Rectal smooth muscle tissue (tissue), 1 donor: Measurements from ENCODE around the gene NPW.

Experiments
- H3K27ac ChIP-seq: one replicate; pipeline ENCODE4 v1.7.0; 2013; ENCODE audit warnings: low read depth, low read length, inconsistent platforms
- H3K27me3 ChIP-seq: one replicate; pipeline ENCODE4 v1.7.0; 2013; ENCODE audit warnings: low read length; ENCODE audit not compliant: control insufficient read depth, insufficient read depth
- H3K36me3 ChIP-seq: one replicate; pipeline ENCODE4 v1.7.0; 2013; ENCODE audit warnings: low read length; ENCODE audit not compliant: control insufficient read depth, insufficient read depth
- H3K4me1 ChIP-seq: one replicate; pipeline ENCODE4 v1.7.0; 2013; ENCODE audit warnings: low read length; ENCODE audit not compliant: control insufficient read depth, insufficient read depth
- H3K4me3 ChIP-seq: one replicate; pipeline ENCODE4 v1.7.0; 2013; ENCODE audit warnings: low read length
- H3K9ac ChIP-seq: one replicate; pipeline ENCODE4 v1.7.0; 2013; ENCODE audit warnings: low read length

NPW gene

DNA sequence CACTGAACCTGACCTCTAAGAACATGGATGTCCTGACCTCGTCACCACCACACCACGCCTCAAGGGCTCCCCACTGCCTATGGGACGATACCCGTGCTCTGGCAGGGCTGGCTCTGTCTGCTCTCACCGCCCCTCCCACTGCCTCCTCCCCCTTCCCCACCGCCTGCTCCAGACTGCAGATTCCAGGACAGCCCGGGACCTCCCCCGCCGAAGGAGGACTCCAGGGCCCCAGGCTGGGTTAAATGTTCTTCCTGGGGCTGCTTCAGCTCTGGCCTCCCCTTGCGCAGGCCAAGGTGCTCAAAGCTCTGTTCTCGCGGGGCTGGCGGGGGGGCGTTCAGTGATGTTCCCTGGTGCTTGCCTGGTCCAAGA lies 3.1 kb downstream of the NPW start:
- Histone ChIP-seq H3K9ac (no peak overlapping the region), H3K27ac (no peak overlapping the region), H3K27me3 (peaks cover 22% of the 10 kb centered on the region), H3K4me3 (peak overlapping the region; percentile 23), H3K36me3 (no peaks in the 10 kb centered on the region), H3K4me1 (peaks cover 9% of the 10 kb centered on the region)

DNA sequence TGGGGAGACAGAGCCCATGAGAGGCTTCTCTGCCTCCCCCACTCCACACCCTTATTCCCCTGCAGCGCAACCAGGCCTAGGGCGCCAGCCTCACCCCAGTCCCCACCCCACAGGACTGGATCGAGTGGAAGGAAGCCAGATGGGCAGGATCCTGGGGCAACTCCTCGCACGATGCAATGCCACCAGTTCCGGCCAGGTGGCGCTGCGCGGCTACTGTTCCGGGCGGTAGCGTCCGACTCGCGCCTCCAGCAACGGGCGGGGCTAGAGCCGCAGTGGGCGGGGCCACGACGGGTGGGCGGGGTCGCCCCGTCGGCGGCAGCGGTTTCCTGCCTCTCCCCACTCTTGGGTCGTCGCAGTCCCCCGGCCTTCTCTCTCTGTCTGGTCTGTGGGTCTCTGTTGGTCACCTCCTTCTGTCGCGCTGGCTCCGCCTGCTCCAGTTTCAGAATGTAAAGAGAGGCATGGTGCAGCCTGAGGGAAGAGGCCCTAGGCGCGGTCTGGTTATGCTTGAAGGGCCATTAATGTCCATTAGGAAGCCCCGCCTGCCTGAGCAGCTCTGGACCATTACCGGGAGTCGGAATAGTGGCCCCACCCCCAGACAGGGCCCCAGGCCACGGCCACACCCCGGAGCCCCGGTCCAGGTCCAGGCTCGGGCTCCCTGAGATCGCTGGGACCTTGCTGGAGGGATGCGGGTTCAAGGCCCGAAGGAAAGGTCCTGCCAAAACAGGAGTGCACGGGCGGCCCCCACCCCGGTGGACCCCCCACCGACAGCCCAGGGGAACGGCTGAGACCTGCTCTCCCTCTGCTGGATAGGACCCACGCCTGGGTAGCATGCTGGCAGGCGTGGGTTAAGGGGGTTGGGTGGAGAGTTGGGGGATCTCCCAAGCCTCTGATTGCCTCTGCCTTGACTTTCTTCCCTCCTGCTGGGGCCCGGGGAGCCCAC lies 3.8 kb downstream of the NPW start:
- peaks cover 10% of the 10 kb centered on the region for H3K4me1 ChIP-seq
- H3K4me3 ChIP-seq: peak overlapping the region; percentile 44
- H3K36me3 ChIP-seq: no peaks in the 10 kb centered on the region
- H3K27ac ChIP-seq: peak overlapping the region; percentile 38
- peaks cover 22% of the 10 kb centered on the region for H3K27me3 ChIP-seq
- no peak overlapping the region for H3K9ac ChIP-seq

DNA sequence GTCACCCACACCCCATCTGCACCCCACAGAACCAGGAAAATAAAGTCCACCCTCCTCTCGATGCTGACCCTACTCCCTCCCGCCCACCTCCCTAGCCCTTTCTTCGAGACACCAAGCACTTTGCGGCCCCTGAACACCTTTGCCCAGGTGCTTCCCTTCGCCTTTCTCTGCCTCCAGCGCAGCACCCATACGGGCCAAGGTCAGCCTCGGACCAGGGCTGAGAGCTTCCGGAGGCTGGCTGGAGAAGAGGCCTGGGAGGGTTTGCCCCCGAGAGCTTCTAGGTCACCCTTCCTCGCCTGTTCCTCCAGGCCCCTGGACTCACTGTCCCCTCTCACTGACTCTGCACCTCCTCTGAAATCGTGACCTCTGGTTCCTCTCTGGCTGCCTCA lies 4.4 kb downstream of the NPW start:
- Histone ChIP-seq H3K9ac (no peak overlapping the region), H3K4me3 (no peak overlapping the region), H3K36me3 (no peaks in the 10 kb centered on the region), H3K4me1 (peaks cover 10% of the 10 kb centered on the region), H3K27ac (peak overlapping the region; percentile 38), H3K27me3 (peaks cover 20% of the 10 kb centered on the region)

DNA sequence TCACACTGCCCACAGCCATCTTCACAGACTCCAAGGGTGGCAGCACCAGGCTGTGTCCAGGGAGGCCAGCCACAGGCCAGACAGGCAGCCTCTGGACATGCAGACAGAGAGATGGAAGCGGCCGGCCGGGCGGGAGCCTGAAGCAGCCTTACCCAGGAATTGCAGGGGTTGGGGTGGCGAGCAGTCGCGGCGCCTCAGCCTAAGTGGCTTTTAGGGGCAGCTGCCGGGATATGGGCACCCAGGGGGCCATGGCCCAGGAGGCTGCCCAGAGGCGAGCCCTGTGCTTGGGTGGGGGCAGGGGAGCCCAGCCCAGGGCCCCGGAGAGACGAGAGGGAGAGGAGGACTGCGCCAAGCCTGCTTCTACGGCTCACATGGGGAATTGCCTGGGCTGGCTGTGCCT lies 5.7 kb downstream of the NPW start:
- H3K27ac ChIP-seq: no peak overlapping the region
- no peak overlapping the region for H3K4me3 ChIP-seq
- H3K27me3 ChIP-seq: peaks cover 8% of the 10 kb centered on the region
- H3K4me1 ChIP-seq: peaks cover 10% of the 10 kb centered on the region
- H3K36me3 ChIP-seq: peaks cover 3% of the 10 kb centered on the region
- H3K9ac ChIP-seq: no peak overlapping the region

DNA sequence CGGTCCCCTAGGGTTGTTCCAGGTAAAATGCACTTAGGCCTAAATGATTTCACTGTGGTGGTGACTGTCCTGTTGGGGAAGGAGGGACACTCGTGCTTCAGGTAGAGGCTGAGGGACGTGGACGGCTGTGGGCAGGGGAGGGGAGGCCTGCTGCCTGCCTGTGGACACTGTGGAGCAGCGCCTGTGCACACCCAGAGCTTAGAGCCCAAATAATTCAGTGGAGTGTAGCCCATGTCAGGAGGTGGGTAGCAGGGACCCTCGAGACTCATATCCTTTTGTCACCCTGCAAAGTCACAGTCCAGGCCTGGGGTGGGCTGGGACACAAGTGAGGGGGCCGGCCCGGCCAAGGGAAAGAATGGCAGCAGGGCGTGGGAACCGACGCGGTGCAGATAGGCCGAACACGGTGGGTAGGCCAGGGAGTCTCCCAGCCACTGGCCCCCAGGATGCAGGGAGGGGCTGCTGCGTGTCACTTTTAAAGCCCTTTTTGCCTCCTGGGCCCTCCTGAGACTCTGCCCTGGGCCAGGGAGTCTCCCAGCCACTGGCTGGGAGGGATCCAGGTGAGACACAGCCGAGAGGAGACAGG lies 6.4 kb downstream of the NPW start:
- Histone ChIP-seq H3K4me3 (peak overlapping the region; percentile 20), H3K27ac (no peak overlapping the region), H3K4me1 (peaks cover 10% of the 10 kb centered on the region)

DNA sequence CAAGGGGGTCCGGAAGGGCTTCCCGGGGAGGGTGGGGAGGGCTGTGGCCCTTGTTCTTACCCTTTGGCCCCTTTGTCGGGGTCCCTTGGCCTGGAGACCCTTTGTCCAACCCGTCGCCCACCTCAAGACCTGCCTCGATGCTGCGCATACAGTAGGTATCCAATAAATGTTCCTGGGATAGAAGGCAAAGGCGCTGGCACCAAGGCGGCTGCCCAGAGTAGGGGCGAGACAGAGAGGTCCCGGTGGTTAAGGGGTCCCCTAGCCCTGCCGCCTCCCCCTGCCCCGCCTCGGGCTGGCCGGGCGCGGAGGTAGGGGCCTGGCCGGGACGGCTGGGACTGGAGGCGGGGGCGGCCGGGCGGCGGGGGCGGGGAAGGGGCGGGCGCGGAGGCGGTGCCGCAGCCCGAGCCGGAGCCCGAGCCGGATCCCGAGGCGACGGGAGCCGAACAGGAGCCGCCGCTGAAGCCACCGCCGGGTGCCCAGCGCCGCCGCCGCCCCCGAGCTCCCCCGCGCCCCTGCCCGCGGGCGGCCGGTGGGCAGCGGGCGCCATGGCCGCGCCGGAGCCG lies 7.0 kb downstream of the NPW start, which contains the start of gene NHERF2:
Gene NHERF2, plus strand, starts transcription at position 442 of the 563 bp plus-strand sequence. Its CDS starts 104 bp downstream, at position 546.
- no peak within 1 kb of the TSS for H3K27ac ChIP-seq

More for the DNA sequence above, 6.4 kb downstream of the NPW start:
- H3K9ac ChIP-seq: no peak overlapping the region
- peaks cover 3% of the 10 kb centered on the region for H3K36me3 ChIP-seq
- peaks cover 3% of the 10 kb centered on the region for H3K27me3 ChIP-seq

DNA sequence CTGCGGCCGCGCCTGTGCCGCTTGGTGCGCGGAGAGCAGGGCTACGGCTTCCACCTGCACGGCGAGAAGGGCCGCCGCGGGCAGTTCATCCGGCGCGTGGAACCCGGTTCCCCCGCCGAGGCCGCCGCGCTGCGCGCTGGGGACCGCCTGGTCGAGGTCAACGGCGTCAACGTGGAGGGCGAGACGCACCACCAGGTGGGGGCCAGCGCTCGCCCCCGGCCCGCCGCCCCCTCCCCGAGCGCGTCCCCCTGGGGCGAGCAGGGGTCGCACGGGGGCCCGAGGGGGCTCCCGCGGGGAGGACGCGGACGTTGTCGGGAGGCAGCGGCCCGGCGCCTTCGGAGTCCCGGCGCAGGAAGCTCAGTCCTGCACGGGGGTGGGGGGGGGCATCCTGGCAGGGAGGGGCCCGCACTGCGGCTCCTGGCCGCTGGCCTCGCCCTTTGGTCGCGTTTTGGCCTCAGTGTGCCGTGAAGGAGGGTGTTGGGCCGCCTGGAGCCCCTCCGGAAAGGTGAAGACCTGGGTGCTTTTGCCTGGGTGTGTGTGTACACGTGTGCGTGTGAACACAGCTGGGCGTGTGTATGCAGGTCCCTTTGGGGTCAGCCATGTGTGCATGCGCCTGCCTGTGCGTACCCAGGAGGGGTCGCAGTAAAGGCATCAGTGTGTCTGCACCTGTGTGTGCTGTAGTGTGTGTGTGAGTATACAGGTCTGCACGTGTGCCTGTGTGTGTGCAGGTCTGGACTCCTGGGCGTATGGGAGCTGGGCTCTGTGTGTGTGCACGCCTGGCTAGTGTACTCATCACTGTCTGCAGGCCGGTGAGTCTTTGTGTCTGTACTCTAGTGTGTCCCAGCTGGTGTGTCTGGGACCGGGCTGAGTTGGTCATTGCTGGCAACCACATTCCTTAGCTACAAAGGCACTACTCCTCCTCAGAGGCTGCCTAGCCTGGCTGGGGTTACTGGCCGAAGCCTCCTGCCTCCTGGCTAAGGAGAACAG lies 7.7 kb downstream of the NPW start:
- Histone ChIP-seq H3K36me3 (peaks cover 3% of the 10 kb centered on the region), H3K4me1 (peaks cover 10% of the 10 kb centered on the region), H3K27ac (no peak overlapping the region), H3K27me3 (no peaks in the 10 kb centered on the region), H3K9ac (no peak overlapping the region), H3K4me3 (peak overlapping the region; percentile 60)

More for the DNA sequence above, 7.0 kb downstream of the NPW start, which contains the start of gene NHERF2:
- Histone ChIP-seq H3K9ac (no peak within 1 kb of the TSS), H3K27me3 (peaks cover 2% of the 10 kb centered on the region), H3K4me1 (peaks cover 10% of the 10 kb centered on the region), H3K4me3 (peak within 1 kb of the TSS; percentile 60), H3K36me3 (peaks cover 3% of the 10 kb centered on the region)

DNA sequence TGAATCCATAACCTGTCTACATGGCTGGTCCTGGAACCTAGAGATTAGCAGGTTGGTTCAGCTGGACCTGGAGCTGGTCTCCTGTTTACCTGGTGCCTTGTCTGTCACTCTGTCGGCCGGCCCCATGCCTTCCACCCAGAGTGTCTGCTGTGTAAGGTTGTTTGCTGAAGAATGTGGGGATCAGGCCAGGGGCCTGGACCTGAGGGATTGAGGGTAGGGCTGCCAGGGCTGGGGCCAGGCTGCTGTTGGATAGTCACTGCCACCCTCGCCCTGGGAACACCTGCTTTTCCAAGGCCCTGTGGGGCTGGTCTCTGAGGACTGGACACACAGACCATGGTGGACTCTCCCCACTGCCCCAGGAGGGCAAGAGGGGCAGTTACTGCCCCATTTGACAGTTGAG lies 8.6 kb downstream of the NPW start:
- no peaks in the 10 kb centered on the region for H3K27me3 ChIP-seq
- no peak overlapping the region for H3K9ac ChIP-seq
- H3K4me1 ChIP-seq: peaks cover 14% of the 10 kb centered on the region
- H3K36me3 ChIP-seq: peaks cover 3% of the 10 kb centered on the region
- H3K4me3 ChIP-seq: peak overlapping the region; percentile 60
- H3K27ac ChIP-seq: no peak overlapping the region

DNA sequence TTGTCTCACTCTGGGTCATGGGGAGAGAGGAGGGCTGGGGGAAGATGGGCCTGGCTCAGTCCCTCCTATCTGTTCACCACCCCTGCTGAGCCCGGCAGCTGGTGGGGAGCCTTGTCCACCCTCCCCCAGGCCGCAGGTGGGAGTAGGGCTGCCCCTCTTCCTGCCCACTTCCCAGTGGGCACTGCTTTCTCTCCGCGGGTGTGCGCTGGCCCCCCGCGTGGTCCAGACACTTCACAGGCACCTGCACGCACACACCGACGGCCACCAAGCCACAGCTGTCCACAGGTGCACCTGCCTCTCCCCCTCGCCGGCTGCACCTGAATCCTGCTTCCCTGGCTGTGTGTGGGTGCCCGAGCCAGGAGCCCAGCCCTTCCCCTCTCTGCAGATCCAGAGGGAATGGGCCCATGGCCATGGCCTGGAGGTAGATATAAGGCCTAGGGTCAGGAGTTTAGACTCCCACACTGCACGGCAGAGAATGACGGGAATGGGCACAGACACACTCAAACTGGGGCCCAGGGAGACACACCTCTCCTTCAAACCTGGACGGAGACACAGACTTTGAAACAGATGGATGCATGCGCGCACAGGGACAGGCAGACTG lies 9.1 kb downstream of the NPW start:
- H3K27ac ChIP-seq: no peak overlapping the region
- peaks cover 3% of the 10 kb centered on the region for H3K36me3 ChIP-seq
- no peak overlapping the region for H3K9ac ChIP-seq
- peaks cover 16% of the 10 kb centered on the region for H3K4me1 ChIP-seq
- H3K4me3 ChIP-seq: no peak overlapping the region
- no peaks in the 10 kb centered on the region for H3K27me3 ChIP-seq

DNA sequence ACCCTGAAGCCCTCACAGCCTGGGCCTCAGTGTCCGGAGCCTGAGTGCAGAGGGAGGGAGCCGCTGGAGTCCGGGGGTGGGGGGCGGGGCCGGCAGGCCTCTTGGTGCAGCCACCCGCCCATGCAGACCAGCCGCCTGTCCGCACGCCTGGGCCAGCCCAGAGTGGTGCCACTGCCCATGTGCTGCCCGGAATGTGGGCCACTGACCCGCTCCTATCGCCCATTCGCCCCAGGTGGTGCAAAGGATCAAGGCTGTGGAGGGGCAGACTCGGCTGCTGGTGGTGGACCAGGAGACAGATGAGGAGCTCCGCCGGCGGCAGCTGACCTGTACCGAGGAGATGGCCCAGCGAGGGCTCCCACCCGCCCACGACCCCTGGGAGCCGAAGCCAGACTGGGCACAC lies 9.8 kb downstream of the NPW start:
- Histone ChIP-seq H3K9ac (no peak overlapping the region), H3K36me3 (peaks cover 3% of the 10 kb centered on the region), H3K27ac (no peak overlapping the region), H3K4me1 (peaks cover 19% of the 10 kb centered on the region), H3K4me3 (no peak overlapping the region), H3K27me3 (no peaks in the 10 kb centered on the region)

DNA sequence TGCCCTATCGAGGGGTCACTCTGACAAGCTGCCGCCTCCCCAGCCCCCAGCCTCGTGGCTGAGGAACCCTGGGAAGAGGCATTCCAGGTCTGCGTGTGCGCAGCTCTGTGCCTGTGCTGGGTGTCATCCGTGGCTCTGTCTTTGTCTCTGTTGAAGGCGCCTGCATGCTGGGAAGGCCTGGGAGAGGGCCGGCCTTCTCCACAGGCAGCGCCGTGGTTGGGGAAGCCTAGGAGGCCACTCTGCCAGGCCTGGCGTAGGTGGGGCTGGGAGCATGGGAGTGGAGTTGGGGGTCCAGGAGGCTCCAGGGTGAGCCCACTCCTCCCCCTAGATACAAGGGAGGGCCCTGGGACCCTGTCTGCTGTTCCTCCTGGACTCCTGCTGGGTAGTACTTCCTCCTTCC lies 10.5 kb downstream of the NPW start:
- Histone ChIP-seq H3K4me1 (peaks cover 23% of the 10 kb centered on the region), H3K9ac (no peak overlapping the region)

More for the DNA sequence above, 10.5 kb downstream of the NPW start:
- no peaks in the 10 kb centered on the region for H3K27me3 ChIP-seq
- H3K4me3 ChIP-seq: peak overlapping the region; percentile 4
- H3K27ac ChIP-seq: no peak overlapping the region
- H3K36me3 ChIP-seq: peaks cover 3% of the 10 kb centered on the region
